GM23248 (cell line): ENCODE measurements around the gene BAHD1. TPM values are rescaled to one million over a fixed set of nuclear protein-coding genes. Genes with fewer than 3 reads are reported as not detected.

Experiments
- DNase-seq: peaks from one replicate; pipeline ENCODE4 v3.0.0-alpha.2; 2015
- H2AFZ ChIP-seq: fragments of 200-600 bp; sonication (generic); 2 replicates; pipeline ENCODE4 v1.6.1; 2016; ENCODE audit warnings: antibody characterized with exemption
- H3F3A ChIP-seq: fragments of 200-600 bp; sonication (generic); 2 replicates; pipeline ENCODE4 v1.6.1; 2016; ENCODE audit warnings: mild to moderate bottlenecking, antibody characterized with exemption, mixed run types; ENCODE audit not compliant: insufficient read depth
- H3K27ac ChIP-seq: fragments of 200-600 bp; sonication (generic); 2 replicates; pipeline ENCODE4 v1.5.1; 2016; ENCODE audit warnings: mild to moderate bottlenecking
- H3K27me3 ChIP-seq: fragments of 200-600 bp; sonication (generic); replicated peaks from 2 replicates; pipeline ENCODE4 v1.6.1; 2016; ENCODE audit warnings: mild to moderate bottlenecking; ENCODE audit not compliant: insufficient read depth
- H3K36me3 ChIP-seq: fragments of 200-600 bp; sonication (generic); 2 replicates; pipeline ENCODE4 v1.6.1; 2016; ENCODE audit warnings: low read depth, mild to moderate bottlenecking
- H3K4me1 ChIP-seq: fragments of 200-600 bp; sonication (generic); 2 replicates; pipeline ENCODE4 v1.6.1; 2016; ENCODE audit warnings: mild to moderate bottlenecking; ENCODE audit not compliant: insufficient read depth
- H3K4me2 ChIP-seq: fragments of 200-600 bp; sonication (generic); one replicate; pipeline ENCODE4 v1.6.1; 2016; ENCODE audit warnings: mild to moderate bottlenecking; ENCODE audit not compliant: unreplicated experiment
- H3K4me3 ChIP-seq: fragments of 200-600 bp; sonication (generic); 2 replicates; pipeline ENCODE4 v1.5.1; 2016; ENCODE audit warnings: mild to moderate bottlenecking
- H3K79me2 ChIP-seq: fragments of 200-600 bp; sonication (generic); 2 replicates; pipeline ENCODE4 v1.6.1; 2016; ENCODE audit warnings: mild to moderate bottlenecking; ENCODE audit not compliant: insufficient read depth
- H3K9ac ChIP-seq: fragments of 200-600 bp; sonication (generic); 2 replicates; pipeline ENCODE4 v1.6.1; 2016; ENCODE audit warnings: mild to moderate bottlenecking
- H3K9me2 ChIP-seq: fragments of 200-600 bp; sonication (generic); 2 replicates; pipeline ENCODE4 v1.6.1; 2016; ENCODE audit warnings: mixed run types, mild to moderate bottlenecking, moderate library complexity; ENCODE audit not compliant: insufficient read depth
- H3K9me3 ChIP-seq: fragments of 200-600 bp; sonication (generic); one replicate; pipeline ENCODE4 v1.6.1; 2017; ENCODE audit warnings: low read depth
- H4K20me1 ChIP-seq: fragments of 200-600 bp; sonication (generic); 2 replicates; pipeline ENCODE4 v1.6.0; 2016; ENCODE audit not compliant: insufficient read depth
- EZH2 ChIP-seq: fragments of 200-600 bp; sonication (generic); IDR thresholded peaks from 2 replicates; pipeline ENCODE4 v1.6.1; 2018; ENCODE audit warnings: antibody characterized with exemption, mild to moderate bottlenecking; ENCODE audit not compliant: insufficient read depth, poor library complexity, severe bottlenecking
- EZH2phosphoT487 ChIP-seq: fragments of 200-600 bp; sonication (generic); IDR thresholded peaks from 2 replicates; pipeline ENCODE4 v1.6.1; 2018; ENCODE audit warnings: antibody characterized with exemption, moderate library complexity, mild to moderate bottlenecking, low read depth; ENCODE audit not compliant: insufficient read depth
- WGBS, 2 experiments: methylation state at CpG; one replicate each; pipeline ENCODE4 v1.1.6; 2015 to 2017; ENCODE audit warnings: low lambda C conversion rate in 2 of 2, low coverage in 1 of 2; ENCODE audit errors: missing lambda C conversion rate in 2 of 2; 5-methylcytosine and 5-hydroxymethylcytosine counted together
- in situ Hi-C: fragments of 300-500 bp; cut with MboI; formaldehyde crosslinking; loops from 2 replicates; pipeline ENCODE4 v1.15.0; 2020
- polyA plus RNA-seq: library from polyadenylated mRNA; unstranded; fragments of >200 nt; fragmentation: Nextera tagmentation; extraction: Ambion mirVana; gene quantifications from 2 replicates; pipeline ENCODE4 v1.2.1, GENCODE V29; 2016
- total RNA-seq: library from RNA; depleted of rRNA; stranded (reverse); fragments of >200 nt; shearing (Covaris generic); gene quantifications from 2 replicates; pipeline ENCODE4 v1.2.3, GENCODE V29; 2014

Gene BAHD1
- total and polyA plus RNA-seq, 2 experiments from 2014 or later: 2.3 to 10.3 TPM

- in situ Hi-C loops: no loop called here
- TF ChIP-seq EZH2phosphoT487 (no peak), EZH2 (no peak)
- H4K20me1 ChIP-seq: no peaks in the 10 kb centered on the region
Observed at GRCh38 chr15:40441565-40442531, 1.1 kb downstream of the BAHD1 start.

GRCh38 chr15:40443255-40443654 is 2.5 kb downstream of the BAHD1 start:
- no peaks in the 10 kb centered on the region for H4K20me1 ChIP-seq

More at GRCh38 chr15:40441565-40442531, 1.1 kb downstream of the BAHD1 start:
- peak; percentile 44 for DNase-seq
- Histone ChIP-seq H3K9ac (peak overlapping the region; percentile 78), H3K27me3 (peaks cover 10% of the 10 kb centered on the region), H3F3A (peaks cover 33% of the 10 kb centered on the region), H2AFZ (peak overlapping the region; percentile 62), H3K4me1 (peaks cover 18% of the 10 kb centered on the region), H3K79me2 (peaks cover 46% of the 10 kb centered on the region), H3K9me3 (no peaks in the 10 kb centered on the region), H3K36me3 (no peaks in the 10 kb centered on the region), H3K9me2 (no peaks in the 10 kb centered on the region), H3K4me3 (peak overlapping the region; percentile 88), H3K27ac (no peak overlapping the region), H3K4me2 (peak overlapping the region; percentile 78)
- 2 to 4% methylated on average over 33 to 56 of the region's 119 CpGs for WGBS, 2 experiments

GRCh38 chr15:40443846-40444245 is 3.1 kb downstream of the BAHD1 start:
- H3K27ac ChIP-seq: no peak overlapping the region
- in situ Hi-C loops: no loop called here
- no peak overlapping the region for H3K4me2 ChIP-seq
- no peak overlapping the region for H3K9ac ChIP-seq
- H4K20me1 ChIP-seq: no peaks in the 10 kb centered on the region
- peak; percentile 42 for DNase-seq
- no peaks in the 10 kb centered on the region for H3K9me3 ChIP-seq
- H3K36me3 ChIP-seq: no peaks in the 10 kb centered on the region
- peaks cover 33% of the 10 kb centered on the region for H3F3A ChIP-seq
- no peaks in the 10 kb centered on the region for H3K9me2 ChIP-seq
- 57 to 66% methylated on average over 3 of the region's 3 CpGs for WGBS, 2 experiments
- no peak for TF ChIP-seq EZH2
- TF ChIP-seq EZH2phosphoT487: no peak
- H3K79me2 ChIP-seq: peaks cover 66% of the 10 kb centered on the region
- peaks cover 16% of the 10 kb centered on the region for H3K4me1 ChIP-seq
- H3K4me3 ChIP-seq: no peak overlapping the region
- no peak overlapping the region for H2AFZ ChIP-seq
- H3K27me3 ChIP-seq: 0 out of 2 replicates have a peak, but pooled peaks cover 2% of the 10 kb centered on the region

More at GRCh38 chr15:40443255-40443654, 2.5 kb downstream of the BAHD1 start:
- H2AFZ ChIP-seq: no peak overlapping the region
- 86 to 89% methylated on average over 4 of the region's 4 CpGs for WGBS, 2 experiments
- H3K4me2 ChIP-seq: no peak overlapping the region
- H3K9me3 ChIP-seq: no peaks in the 10 kb centered on the region
- H3K79me2 ChIP-seq: peaks cover 60% of the 10 kb centered on the region
- in situ Hi-C loops: no loop called here
- TF ChIP-seq EZH2phosphoT487 (no peak), EZH2 (no peak)
- H3K27me3 ChIP-seq: 0 out of 2 replicates have a peak, but pooled peaks cover 2% of the 10 kb centered on the region
- peaks cover 16% of the 10 kb centered on the region for H3K4me1 ChIP-seq
- no peak overlapping the region for H3K27ac ChIP-seq
- H3K9ac ChIP-seq: no peak overlapping the region
- no peaks in the 10 kb centered on the region for H3K9me2 ChIP-seq
- peaks cover 33% of the 10 kb centered on the region for H3F3A ChIP-seq
- H3K4me3 ChIP-seq: no peak overlapping the region
- no peak for DNase-seq
- no peaks in the 10 kb centered on the region for H3K36me3 ChIP-seq

GRCh38 chr15:40444736-40445135 is 4.0 kb downstream of the BAHD1 start:
- 89% methylated on average over 5 of the region's 5 CpGs for WGBS, 2 experiments
- Histone ChIP-seq H3K27me3 (no peaks in the 10 kb centered on the region), H4K20me1 (0 out of 2 replicates have a peak, but pooled peaks cover 2% of the 10 kb centered on the region), H3K4me1 (peaks cover 19% of the 10 kb centered on the region), H3K9me2 (no peaks in the 10 kb centered on the region), H3K9ac (no peak overlapping the region), H3K9me3 (no peaks in the 10 kb centered on the region), H3K4me3 (no peak overlapping the region), H2AFZ (no peak overlapping the region), H3F3A (peaks cover 36% of the 10 kb centered on the region), H3K79me2 (peaks cover 75% of the 10 kb centered on the region), H3K27ac (no peak overlapping the region), H3K4me2 (no peak overlapping the region), H3K36me3 (no peaks in the 10 kb centered on the region)
- no peak for DNase-seq
- in situ Hi-C loops: no loop called here
- TF ChIP-seq EZH2: no peak
- TF ChIP-seq EZH2phosphoT487: no peak
